PC-3 (cell line): ENCODE data around the gene SERPINB3. TPM values are rescaled to one million over a fixed set of nuclear protein-coding genes. Genes with fewer than 3 reads are reported as not detected.
"Not testable (repeated sequence)": the region's sequence is repeated elsewhere in the genome, so short reads cannot be mapped to it uniquely, and the experiment has no call there.

ENCODE experiments used
- ATAC-seq: fragments of 200-7000 bp; cut with Tn5 transposase; 2 replicates; pipeline ENCODE4 v1.9.1; 2020; ENCODE audit warnings: mild to moderate bottlenecking, moderate library complexity
- BruUV-seq: library from RNA; stranded (reverse); fragments of 400-500 nt; replicated peaks from 2 replicates; lab custom pipeline; 2021; lab: Mats Ljungman, UMichigan
- CTCF ChIA-PET: fragments of 300-600 bp; sonication (Branson Sonifier 250); formaldehyde crosslinking; loops from one replicate; lab custom pipeline; 2022; ENCODE audit warnings: antibody characterized with exemption; lab: Charles Lee
- POLR2A ChIA-PET: fragments of 300-600 bp; sonication (Branson Sonifier 250); formaldehyde crosslinking; loops from one replicate; lab custom pipeline; 2022; ENCODE audit warnings: antibody characterized with exemption; ENCODE audit not compliant: unreplicated experiment; lab: Charles Lee
- DNase-seq: peaks from one replicate; pipeline ENCODE4 v3.0.0-alpha.2; 2015
- H2AFZ ChIP-seq: fragments of 300-600 bp; sonication (generic); 2 replicates; pipeline ENCODE4 v1.6.0; 2016; ENCODE audit warnings: antibody characterized with exemption, low read length
- H3F3A ChIP-seq: fragments of 300-600 bp; sonication (generic); one replicate; pipeline ENCODE4 v1.6.0; 2017; ENCODE audit warnings: antibody characterized with exemption, low read length, control low read depth, mild to moderate bottlenecking; ENCODE audit not compliant: unreplicated experiment
- H3K27ac ChIP-seq: fragments of 300-600 bp; sonication (generic); 2 replicates; pipeline ENCODE4 v1.5.1; 2016; ENCODE audit warnings: mild to moderate bottlenecking, low read length
- H3K27me3 ChIP-seq: fragments of 300-600 bp; sonication (generic); 2 replicates; pipeline ENCODE4 v1.6.1; 2016; ENCODE audit warnings: low read length, mixed read lengths
- H3K36me3 ChIP-seq: fragments of 300-600 bp; sonication (generic); 2 replicates; pipeline ENCODE4 v1.6.1; 2016; ENCODE audit warnings: low read depth, mixed run types, low read length, mixed read lengths
- H3K4me1 ChIP-seq: fragments of 300-600 bp; sonication (generic); 2 replicates; pipeline ENCODE4 v1.5.1; 2016; ENCODE audit warnings: low read length; ENCODE audit not compliant: insufficient read depth
- H3K4me2 ChIP-seq: fragments of 300-600 bp; sonication (generic); 2 replicates; pipeline ENCODE4 v1.6.0; 2016; ENCODE audit warnings: low read length
- H3K4me3 ChIP-seq: fragments of 300-600 bp; sonication (generic); 2 replicates; pipeline ENCODE4 v1.5.1; 2016; ENCODE audit warnings: mild to moderate bottlenecking, low read length, mixed read lengths
- H3K79me2 ChIP-seq: fragments of 300-600 bp; sonication (generic); 2 replicates; pipeline ENCODE4 v1.6.1; 2017; ENCODE audit warnings: low read length, mixed read lengths
- H3K9ac ChIP-seq: fragments of 300-600 bp; sonication (generic); 2 replicates; pipeline ENCODE4 v1.6.0; 2016; ENCODE audit warnings: mild to moderate bottlenecking, low read length
- H3K9me2 ChIP-seq: fragments of 300-600 bp; sonication (generic); replicated peaks from 2 replicates; pipeline ENCODE4 v1.6.1; 2016; ENCODE audit warnings: mixed run types, low read length, mixed read lengths
- H3K9me3 ChIP-seq: fragments of 300-600 bp; sonication (generic); 2 replicates; pipeline ENCODE4 v1.6.1; 2016; ENCODE audit warnings: low read length, mixed read lengths
- H4K20me1 ChIP-seq: fragments of 300-600 bp; sonication (generic); 2 replicates; pipeline ENCODE4 v1.6.1; 2016; ENCODE audit warnings: low read length, mixed read lengths
- CTCF ChIP-seq: fragments of 300-600 bp; sonication (generic); conservative IDR thresholded peaks from 2 replicates; pipeline ENCODE4 v1.5.1; 2017; ENCODE audit warnings: antibody characterized with exemption, low read depth, mild to moderate bottlenecking, low read length
- EZH2 ChIP-seq: fragments of 300-600 bp; sonication (generic); IDR thresholded peaks from one replicate; pipeline ENCODE4 v1.6.1; 2017; ENCODE audit warnings: antibody characterized with exemption, mild to moderate bottlenecking, low read length; ENCODE audit not compliant: unreplicated experiment
- EZH2phosphoT487 ChIP-seq: fragments of 300-600 bp; sonication (generic); IDR thresholded peaks from 2 replicates; pipeline ENCODE4 v1.6.1; 2018; ENCODE audit warnings: mild to moderate bottlenecking, antibody characterized with exemption, low read length, borderline replicate concordance
- intact Hi-C: fragments of 100-400 bp; cut with micrococcal nuclease; formaldehyde crosslinking; loops from 2 replicates; pipeline ENCODE4 v1.9.0; 2023
- total RNA-seq: library from RNA; depleted of rRNA; stranded (reverse); fragments of >200 nt; gene quantifications from 2 replicates; pipeline ENCODE4 v1.2.3, GENCODE V29; 2014

Gene SERPINB3
- total RNA-seq, 1 experiment from 2014 or later: 6.3 TPM

GRCh38 chr18:63648241-63648640, 13.5 kb downstream of the SERPINB3 start:
- no peaks in the 10 kb centered on the region for H3K36me3 ChIP-seq
- H3K9ac ChIP-seq: no peak overlapping the region
- ChIA-PET CTCF (no interaction called here), POLR2A (no interaction called here)
- TF ChIP-seq CTCF (no peak), EZH2phosphoT487 (no peak), EZH2 (no peak)
- ATAC-seq (no peak), DNase-seq (peak; percentile 7)
- no TSS peak for BruUV-seq
- H3K4me2 ChIP-seq: no peak overlapping the region
- no peaks in the 10 kb centered on the region for H3K9me3 ChIP-seq
- H3K9me2 ChIP-seq: no peaks in the 10 kb centered on the region
- intact Hi-C loops: no loop called here
- H3K4me3 ChIP-seq: no peak overlapping the region
- H3K27ac ChIP-seq: no peak overlapping the region
- H2AFZ ChIP-seq: no peak overlapping the region
- H3K79me2 ChIP-seq: no peaks in the 10 kb centered on the region
- H3F3A ChIP-seq: no peaks in the 10 kb centered on the region
- no peaks in the 10 kb centered on the region for H4K20me1 ChIP-seq
- H3K27me3 ChIP-seq: no peaks in the 10 kb centered on the region
- H3K4me1 ChIP-seq: 0 out of 2 replicates have a peak, but pooled peaks cover 8% of the 10 kb centered on the region

GRCh38 chr18:63646936-63647335, 14.8 kb downstream of the SERPINB3 start:
- Histone ChIP-seq H3K79me2 (no peaks in the 10 kb centered on the region), H4K20me1 (no peaks in the 10 kb centered on the region), H3K4me3 (no peak overlapping the region), H3K9ac (no peak overlapping the region), H3K36me3 (no peaks in the 10 kb centered on the region), H2AFZ (no peak overlapping the region), H3K4me2 (no peak overlapping the region), H3K9me3 (no peaks in the 10 kb centered on the region), H3K27ac (peak overlapping the region; percentile 5; the same call in 1 of the 2 replicates), H3K9me2 (no peaks in the 10 kb centered on the region), H3K27me3 (no peaks in the 10 kb centered on the region), H3F3A (no peaks in the 10 kb centered on the region), H3K4me1 (peaks cover 6% of the 10 kb centered on the region)
- ChIA-PET POLR2A (no interaction called here), CTCF (no interaction called here)
- ATAC-seq (no peak), DNase-seq (no peak)
- no peak for TF ChIP-seq CTCF
- no peak for TF ChIP-seq EZH2phosphoT487
- TF ChIP-seq EZH2: no peak
- intact Hi-C loops: no loop called here
- no TSS peak for BruUV-seq

- H3K79me2 ChIP-seq, H3K27ac ChIP-seq, H4K20me1 ChIP-seq, BruUV-seq, H3K4me2 ChIP-seq, H3K4me3 ChIP-seq, CTCF ChIA-PET, H2AFZ ChIP-seq, H3K9ac ChIP-seq, H3K36me3 ChIP-seq, intact Hi-C loops, POLR2A ChIA-PET, H3K9me2 ChIP-seq, DNase-seq, H3F3A ChIP-seq, H3K27me3 ChIP-seq, H3K9me3 ChIP-seq, ATAC-seq: not testable (repeated sequence)
- peaks cover 21% of the 10 kb centered on the region for H3K4me1 ChIP-seq
These were observed 17.0 kb downstream of the SERPINB3 start for GRCh38 chr18:63644694-63645093.

- ATAC-seq, H3K9me2 ChIP-seq, BruUV-seq, H3K4me3 ChIP-seq, CTCF ChIA-PET, POLR2A ChIA-PET, H3K4me2 ChIP-seq, H3K79me2 ChIP-seq, H3K9me3 ChIP-seq, H3K36me3 ChIP-seq, intact Hi-C loops, H3K27ac ChIP-seq, H3F3A ChIP-seq, DNase-seq, H3K27me3 ChIP-seq, H2AFZ ChIP-seq, H3K9ac ChIP-seq, H4K20me1 ChIP-seq: not testable (repeated sequence)
- H3K4me1 ChIP-seq: peaks cover 23% of the 10 kb centered on the region
These were observed 17.6 kb downstream of the SERPINB3 start, which contains the start of gene SERPINB4 for GRCh38 chr18:63644142-63644541. TSS of gene SERPINB4 (minus strand) at chr18:63644256. CDS start at chr18:63643577, 679 bp downstream.

GRCh38 chr18:63642668-63643356, 18.9 kb downstream of the SERPINB3 start:
- POLR2A ChIA-PET, H2AFZ ChIP-seq, DNase-seq, H3K9me2 ChIP-seq, H3K4me2 ChIP-seq, H3K4me3 ChIP-seq, H3K36me3 ChIP-seq, intact Hi-C loops, H3K79me2 ChIP-seq, H3K9ac ChIP-seq, H3K9me3 ChIP-seq, H3K27me3 ChIP-seq, H4K20me1 ChIP-seq, BruUV-seq, H3F3A ChIP-seq, ATAC-seq, H3K27ac ChIP-seq, CTCF ChIA-PET: not testable (repeated sequence)
- H3K4me1 ChIP-seq: peaks cover 26% of the 10 kb centered on the region
